GM18861 (cell line): ENCODE results near the gene PCDHGA2.
"Not testable (repeated sequence)": the region's sequence is repeated elsewhere in the genome, so short reads cannot be mapped to it uniquely, and the experiment has no call there.

Experiments
- ATAC-seq: cut with Tn5 transposase; IDR thresholded peaks from one replicate; pipeline ENCODE4 v1.9.1; 2021; ENCODE audit not compliant: unreplicated experiment

PCDHGA2 gene

GRCh38 chr5:141338538-141339306 is at the start of gene PCDHGA2:
Gene PCDHGA2 (plus strand): TSS chr5:141338760.
- ATAC-seq, result no peak

- ATAC-seq, result no peak
These were observed 40.2 kb upstream of the PCDHGA2 start for GRCh38 chr5:141298376-141298775.

GRCh38 chr5:141303756-141304155 is 34.8 kb upstream of the PCDHGA2 start, which contains the start of gene SLC25A2:
Gene SLC25A2 (minus strand): TSS chr5:141304049. CDS start chr5:141303865, 184 bp downstream.
- ATAC-seq, result no peak

GRCh38 chr5:141306630-141307029 is 31.9 kb upstream of the PCDHGA2 start:
- no peak for ATAC-seq

- no peak for ATAC-seq
These were observed 24.8 kb upstream of the PCDHGA2 start for GRCh38 chr5:141313711-141314110.

GRCh38 chr5:141316963-141317362 is 21.6 kb upstream of the PCDHGA2 start:
- ATAC-seq, result not testable (repeated sequence)

- ATAC-seq, result no peak
These were observed 19.4 kb upstream of the PCDHGA2 start for GRCh38 chr5:141319202-141319601.

GRCh38 chr5:141319699-141320098 is 18.9 kb upstream of the PCDHGA2 start:
- ATAC-seq, result no peak

- ATAC-seq, result peak; percentile 88
These were observed 18.1 kb upstream of the PCDHGA2 start, which contains the start of gene TAF7 for GRCh38 chr5:141320225-141321169. Gene TAF7 (minus strand): TSS chr5:141320784. CDS start chr5:141320044, 740 bp downstream.

- no peak for ATAC-seq
These were observed 16.3 kb upstream of the PCDHGA2 start for GRCh38 chr5:141322261-141322660.

- ATAC-seq, result no peak
These were observed 12.3 kb upstream of the PCDHGA2 start for GRCh38 chr5:141326088-141326854.

GRCh38 chr5:141328231-141328630 is 10.3 kb upstream of the PCDHGA2 start:
- no peak for ATAC-seq

- ATAC-seq, result no peak
These were observed 8.1 kb upstream of the PCDHGA2 start, which contains the start of gene PCDHGA1 for GRCh38 chr5:141330299-141331080. Gene PCDHGA1 (plus strand): TSS chr5:141330514.

- not testable (repeated sequence) for ATAC-seq
These were observed 6.0 kb upstream of the PCDHGA2 start for GRCh38 chr5:141332571-141332970.

GRCh38 chr5:141340781-141341354 is 2.3 kb downstream of the PCDHGA2 start:
- not testable (repeated sequence) for ATAC-seq

- no peak for ATAC-seq
These were observed 4.2 kb downstream of the PCDHGA2 start for GRCh38 chr5:141342773-141343172.

- ATAC-seq, result no peak
These were observed 4.8 kb downstream of the PCDHGA2 start, which contains the start of gene PCDHGA3 for GRCh38 chr5:141343242-141343952. Gene PCDHGA3 (plus strand): TSS chr5:141343829. CDS start chr5:141344034, 205 bp downstream.

GRCh38 chr5:141343953-141344463 is 5.4 kb downstream of the PCDHGA2 start:
- no peak for ATAC-seq

- ATAC-seq, result no peak
These were observed 6.8 kb downstream of the PCDHGA2 start for GRCh38 chr5:141345327-141345726.
